ENCODE measurements around the gene TIMP3.
"Not testable (repeated sequence)": the region's sequence is repeated elsewhere in the genome, so short reads cannot be mapped to it uniquely, and the experiment has no call there.

TIMP3 gene

DNA sequence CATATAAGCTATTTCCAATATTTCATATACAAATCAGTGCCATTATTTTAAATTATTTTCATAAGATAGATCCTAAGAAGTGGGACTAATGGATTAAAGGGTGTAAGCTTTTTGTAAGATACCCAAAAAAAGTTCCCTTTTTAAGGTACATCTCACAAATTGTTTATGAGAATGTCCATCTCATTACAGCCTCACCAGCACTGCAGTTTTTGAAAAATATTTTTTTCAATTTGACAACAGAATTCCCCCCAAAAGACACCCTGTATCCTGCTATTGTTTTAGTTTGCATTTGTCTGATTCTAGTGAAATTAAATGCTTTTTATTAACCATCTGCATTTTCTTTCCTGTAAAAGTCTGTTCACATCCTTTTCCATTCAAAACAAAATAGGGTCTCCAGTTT lies 69.0 kb downstream of the TIMP3 start:
- no peak for TF ChIP-seq OSR1 (CRISPR knock-in tag; IDR thresholded peaks at IDR 0.05)
- TF ChIP-seq, protein P1, sequence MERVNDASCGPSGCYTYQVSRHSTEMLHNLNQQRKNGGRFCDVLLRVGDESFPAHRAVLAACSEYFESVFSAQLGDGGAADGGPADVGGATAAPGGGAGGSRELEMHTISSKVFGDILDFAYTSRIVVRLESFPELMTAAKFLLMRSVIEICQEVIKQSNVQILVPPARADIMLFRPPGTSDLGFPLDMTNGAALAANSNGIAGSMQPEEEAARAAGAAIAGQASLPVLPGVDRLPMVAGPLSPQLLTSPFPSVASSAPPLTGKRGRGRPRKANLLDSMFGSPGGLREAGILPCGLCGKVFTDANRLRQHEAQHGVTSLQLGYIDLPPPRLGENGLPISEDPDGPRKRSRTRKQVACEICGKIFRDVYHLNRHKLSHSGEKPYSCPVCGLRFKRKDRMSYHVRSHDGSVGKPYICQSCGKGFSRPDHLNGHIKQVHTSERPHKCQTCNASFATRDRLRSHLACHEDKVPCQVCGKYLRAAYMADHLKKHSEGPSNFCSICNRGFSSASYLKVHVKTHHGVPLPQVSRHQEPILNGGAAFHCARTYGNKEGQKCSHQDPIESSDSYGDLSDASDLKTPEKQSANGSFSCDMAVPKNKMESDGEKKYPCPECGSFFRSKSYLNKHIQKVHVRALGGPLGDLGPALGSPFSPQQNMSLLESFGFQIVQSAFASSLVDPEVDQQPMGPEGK (CRISPR knock-in tag; IDR thresholded peaks at IDR 0.05; ENCODE audit: borderline replicate concordance) = no peak
- TF ChIP-seq, protein P2, sequence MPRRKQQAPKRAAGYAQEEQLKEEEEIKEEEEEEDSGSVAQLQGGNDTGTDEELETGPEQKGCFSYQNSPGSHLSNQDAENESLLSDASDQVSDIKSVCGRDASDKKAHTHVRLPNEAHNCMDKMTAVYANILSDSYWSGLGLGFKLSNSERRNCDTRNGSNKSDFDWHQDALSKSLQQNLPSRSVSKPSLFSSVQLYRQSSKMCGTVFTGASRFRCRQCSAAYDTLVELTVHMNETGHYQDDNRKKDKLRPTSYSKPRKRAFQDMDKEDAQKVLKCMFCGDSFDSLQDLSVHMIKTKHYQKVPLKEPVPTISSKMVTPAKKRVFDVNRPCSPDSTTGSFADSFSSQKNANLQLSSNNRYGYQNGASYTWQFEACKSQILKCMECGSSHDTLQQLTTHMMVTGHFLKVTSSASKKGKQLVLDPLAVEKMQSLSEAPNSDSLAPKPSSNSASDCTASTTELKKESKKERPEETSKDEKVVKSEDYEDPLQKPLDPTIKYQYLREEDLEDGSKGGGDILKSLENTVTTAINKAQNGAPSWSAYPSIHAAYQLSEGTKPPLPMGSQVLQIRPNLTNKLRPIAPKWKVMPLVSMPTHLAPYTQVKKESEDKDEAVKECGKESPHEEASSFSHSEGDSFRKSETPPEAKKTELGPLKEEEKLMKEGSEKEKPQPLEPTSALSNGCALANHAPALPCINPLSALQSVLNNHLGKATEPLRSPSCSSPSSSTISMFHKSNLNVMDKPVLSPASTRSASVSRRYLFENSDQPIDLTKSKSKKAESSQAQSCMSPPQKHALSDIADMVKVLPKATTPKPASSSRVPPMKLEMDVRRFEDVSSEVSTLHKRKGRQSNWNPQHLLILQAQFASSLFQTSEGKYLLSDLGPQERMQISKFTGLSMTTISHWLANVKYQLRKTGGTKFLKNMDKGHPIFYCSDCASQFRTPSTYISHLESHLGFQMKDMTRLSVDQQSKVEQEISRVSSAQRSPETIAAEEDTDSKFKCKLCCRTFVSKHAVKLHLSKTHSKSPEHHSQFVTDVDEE (CRISPR knock-in tag; IDR thresholded peaks at IDR 0.05) = no peak
- TF ChIP-seq, protein P3, sequence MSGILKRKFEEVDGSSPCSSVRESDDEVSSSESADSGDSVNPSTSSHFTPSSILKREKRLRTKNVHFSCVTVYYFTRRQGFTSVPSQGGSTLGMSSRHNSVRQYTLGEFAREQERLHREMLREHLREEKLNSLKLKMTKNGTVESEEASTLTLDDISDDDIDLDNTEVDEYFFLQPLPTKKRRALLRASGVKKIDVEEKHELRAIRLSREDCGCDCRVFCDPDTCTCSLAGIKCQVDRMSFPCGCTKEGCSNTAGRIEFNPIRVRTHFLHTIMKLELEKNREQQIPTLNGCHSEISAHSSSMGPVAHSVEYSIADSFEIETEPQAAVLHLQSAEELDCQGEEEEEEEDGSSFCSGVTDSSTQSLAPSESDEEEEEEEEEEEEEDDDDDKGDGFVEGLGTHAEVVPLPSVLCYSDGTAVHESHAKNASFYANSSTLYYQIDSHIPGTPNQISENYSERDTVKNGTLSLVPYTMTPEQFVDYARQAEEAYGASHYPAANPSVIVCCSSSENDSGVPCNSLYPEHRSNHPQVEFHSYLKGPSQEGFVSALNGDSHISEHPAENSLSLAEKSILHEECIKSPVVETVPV (CRISPR knock-in tag; IDR thresholded peaks at IDR 0.05) = no peak
- TF ChIP-seq, protein P4, sequence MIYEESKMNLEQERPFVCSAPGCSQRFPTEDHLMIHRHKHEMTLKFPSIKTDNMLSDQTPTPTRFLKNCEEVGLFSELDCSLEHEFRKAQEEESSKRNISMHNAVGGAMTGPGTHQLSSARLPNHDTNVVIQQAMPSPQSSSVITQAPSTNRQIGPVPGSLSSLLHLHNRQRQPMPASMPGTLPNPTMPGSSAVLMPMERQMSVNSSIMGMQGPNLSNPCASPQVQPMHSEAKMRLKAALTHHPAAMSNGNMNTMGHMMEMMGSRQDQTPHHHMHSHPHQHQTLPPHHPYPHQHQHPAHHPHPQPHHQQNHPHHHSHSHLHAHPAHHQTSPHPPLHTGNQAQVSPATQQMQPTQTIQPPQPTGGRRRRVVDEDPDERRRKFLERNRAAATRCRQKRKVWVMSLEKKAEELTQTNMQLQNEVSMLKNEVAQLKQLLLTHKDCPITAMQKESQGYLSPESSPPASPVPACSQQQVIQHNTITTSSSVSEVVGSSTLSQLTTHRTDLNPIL (CRISPR knock-in tag; IDR thresholded peaks at IDR 0.05; ENCODE audit: low read depth) = no peak
- TF ChIP-seq ZNF8 (CRISPR knock-in tag; IDR thresholded peaks at IDR 0.05) = no peak
- ATAC-seq = no peak

DNA sequence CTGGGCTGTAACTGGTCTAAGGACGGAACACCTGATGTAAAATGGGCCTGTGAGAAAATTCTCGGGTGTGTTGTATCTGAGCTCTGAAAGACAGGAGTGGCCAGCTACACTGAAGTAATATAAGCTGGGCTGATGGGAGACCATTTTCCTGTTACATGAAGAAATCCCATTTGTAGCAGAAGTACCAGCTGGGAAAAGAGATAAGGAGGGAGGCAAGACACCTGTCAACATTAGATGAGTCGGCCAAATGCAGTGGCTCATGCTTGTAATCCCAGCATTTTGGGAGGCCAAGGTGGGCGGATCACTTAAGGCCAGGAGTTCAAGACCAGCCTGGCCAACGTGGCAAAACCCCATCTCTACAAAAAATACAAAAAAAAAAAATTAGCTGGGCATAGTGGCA lies 72.1 kb downstream of the TIMP3 start:
- ATAC-seq = not testable (repeated sequence)

DNA sequence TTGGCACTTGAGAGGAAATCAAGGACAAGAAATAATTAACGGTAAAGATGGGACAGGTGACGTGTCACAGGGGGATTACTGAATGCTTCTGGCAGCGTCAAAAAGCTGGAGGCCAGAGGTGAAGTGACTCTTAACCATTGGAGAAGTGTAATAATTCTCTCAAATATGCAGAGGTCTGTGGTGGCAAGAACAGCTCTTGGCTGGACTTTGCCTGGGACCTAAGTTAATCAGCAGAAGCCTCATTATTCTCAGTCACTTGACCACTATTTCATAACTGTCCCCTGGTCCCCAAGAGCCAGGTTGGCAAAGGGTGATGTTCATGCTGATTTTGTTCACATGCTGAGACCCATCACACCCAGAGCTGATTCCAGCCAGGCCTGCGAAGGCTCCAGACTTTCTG lies 72.9 kb downstream of the TIMP3 start:
- no peak for ATAC-seq
- TF ChIP-seq, protein P2 (CRISPR knock-in tag; IDR thresholded peaks at IDR 0.05) = no peak
- TF ChIP-seq TOX (CRISPR knock-in tag; IDR thresholded peaks at IDR 0.05; ENCODE audit: borderline replicate concordance) = no peak
- no peak for TF ChIP-seq CSDC2 (CRISPR knock-in tag; IDR thresholded peaks at IDR 0.05)
- no peak for TF ChIP-seq RARB (CRISPR knock-in tag; IDR thresholded peaks at IDR 0.05)
- TF ChIP-seq OSR1 (CRISPR knock-in tag; IDR thresholded peaks at IDR 0.05) = no peak

DNA sequence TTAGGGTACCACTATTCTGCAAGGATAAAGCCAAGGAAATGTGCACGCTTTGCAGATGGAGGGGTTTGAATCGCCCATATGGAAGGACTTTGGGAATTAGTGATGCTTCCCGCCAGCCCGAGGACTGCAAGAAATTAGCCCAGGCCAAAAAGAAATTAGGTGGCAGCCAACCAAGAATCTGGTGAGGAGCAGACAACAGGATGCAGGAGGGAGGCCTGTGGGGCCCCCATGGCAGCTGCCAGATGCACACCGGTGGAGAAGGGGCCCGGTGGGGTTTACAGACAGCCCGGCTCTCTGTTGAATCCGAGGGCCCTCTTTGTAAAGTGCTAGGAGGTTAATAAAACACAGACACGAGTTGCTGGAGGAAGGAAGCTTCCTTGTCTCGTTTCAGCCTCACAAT lies 73.5 kb downstream of the TIMP3 start:
- no peak for ATAC-seq
- TF ChIP-seq TOX (CRISPR knock-in tag; IDR thresholded peaks at IDR 0.05; ENCODE audit: borderline replicate concordance) (no peak), PPARA (CRISPR knock-in tag; IDR thresholded peaks at IDR 0.05; ENCODE audit: borderline replicate concordance) (no peak), ZFP3 (CRISPR knock-in tag; IDR thresholded peaks at IDR 0.05) (no peak), ARNTL (CRISPR knock-in tag; IDR thresholded peaks at IDR 0.05; ENCODE audit: borderline replicate concordance, low read depth) (no peak), SNAI2 (CRISPR knock-in tag; IDR thresholded peaks at IDR 0.05) (no peak), RARB (CRISPR knock-in tag; IDR thresholded peaks at IDR 0.05) (no peak), ISL1 (CRISPR knock-in tag; IDR thresholded peaks at IDR 0.05) (no peak), ZNF70 (CRISPR knock-in tag; IDR thresholded peaks at IDR 0.05) (no peak), TCF4 (CRISPR knock-in tag; IDR thresholded peaks at IDR 0.05; ENCODE audit: borderline replicate concordance) (no peak), ESRRG (CRISPR knock-in tag; IDR thresholded peaks at IDR 0.05) (no peak), GLIS3 (CRISPR knock-in tag; IDR thresholded peaks at IDR 0.05) (no peak), CSDC2 (CRISPR knock-in tag; IDR thresholded peaks at IDR 0.05) (no peak), ZFP30 (CRISPR knock-in tag; IDR thresholded peaks at IDR 0.05) (no peak), ZC3H10 (CRISPR knock-in tag; IDR thresholded peaks at IDR 0.05) (no peak)
- TF ChIP-seq, protein P4 (CRISPR knock-in tag; IDR thresholded peaks at IDR 0.05; ENCODE audit: low read depth) = no peak
- TF ChIP-seq, protein P3 (CRISPR knock-in tag; IDR thresholded peaks at IDR 0.05) = no peak
- TF ChIP-seq, protein P1 (CRISPR knock-in tag; IDR thresholded peaks at IDR 0.05; ENCODE audit: borderline replicate concordance) = no peak

Data from SK-N-SH treated with all-trans-retinoic acid at 6 μM for 48 hours (cell line).